Epithelial cell of esophagus (primary cell): ENCODE measurements around the gene MAP3K6.

Experiments used
- DNase-seq: peaks from one replicate; pipeline ENCODE4 v3.0.0; 2010; ENCODE audit warnings: low read depth
- H3K4me3 ChIP-seq: 2 replicates; pipeline ENCODE4 v1.5.1; 2011; ENCODE audit warnings: mild to moderate bottlenecking, low read length, control low read depth
- CTCF ChIP-seq: IDR thresholded peaks from 2 replicates; pipeline ENCODE4 v1.5.1; 2011; ENCODE audit warnings: low read depth, mild to moderate bottlenecking, low read length, control low read depth, inconsistent platforms; ENCODE audit not compliant: insufficient read depth; ENCODE audit errors: missing control alignments

MAP3K6 gene

GRCh38 chr1:27358038-27358927 lies 8.5 kb downstream of the MAP3K6 start:
- no peak overlapping the region for H3K4me3 ChIP-seq
- no peak for DNase-seq
- TF ChIP-seq CTCF = no peak

- TF ChIP-seq CTCF = peak; percentile 84
- no peak overlapping the region for H3K4me3 ChIP-seq
- peak; percentile 65 for DNase-seq
Observed at GRCh38 chr1:27357281-27358037, 9.3 kb downstream of the MAP3K6 start.

- DNase-seq = peak; percentile 26
- peak; percentile 25 for TF ChIP-seq CTCF
- H3K4me3 ChIP-seq = no peak overlapping the region
Observed at GRCh38 chr1:27356619-27357280, 10.0 kb downstream of the MAP3K6 start.

- no peak overlapping the region for H3K4me3 ChIP-seq
- TF ChIP-seq CTCF = no peak
- DNase-seq = no peak
Observed at GRCh38 chr1:27356277-27356618, 10.5 kb downstream of the MAP3K6 start.

GRCh38 chr1:27355683-27356082 lies 11.1 kb downstream of the MAP3K6 start:
- TF ChIP-seq CTCF = no peak
- no peak for DNase-seq
- no peak overlapping the region for H3K4me3 ChIP-seq

- no peak for DNase-seq
- H3K4me3 ChIP-seq = no peak overlapping the region
- TF ChIP-seq CTCF = no peak
Observed at GRCh38 chr1:27353629-27354028, 13.1 kb downstream of the MAP3K6 start.
